G401 (cell line): ENCODE data around the gene INAFM2. TPM values are rescaled to one million over a fixed set of nuclear protein-coding genes. Genes with fewer than 3 reads are reported as not detected.

Experiments used
- DNase-seq: peaks from one replicate; pipeline ENCODE4 v3.0.0-alpha.2; 2015; ENCODE audit warnings: low spot score
- in situ Hi-C: cut with HindIII; loops from 2 replicates; pipeline ENCODE4 v1.10.0; 2016; ENCODE audit warnings: low sequenced_read_pairs, mixed read lengths
- total RNA-seq: library from RNA; depleted of rRNA; stranded (reverse); fragments of >200 nt; shearing (Covaris generic); gene quantifications from 2 replicates; pipeline ENCODE4 v1.2.3, GENCODE V29; 2014

INAFM2 gene
- total RNA-seq, 1 experiment from 2014 or later = 203 TPM

DNA sequence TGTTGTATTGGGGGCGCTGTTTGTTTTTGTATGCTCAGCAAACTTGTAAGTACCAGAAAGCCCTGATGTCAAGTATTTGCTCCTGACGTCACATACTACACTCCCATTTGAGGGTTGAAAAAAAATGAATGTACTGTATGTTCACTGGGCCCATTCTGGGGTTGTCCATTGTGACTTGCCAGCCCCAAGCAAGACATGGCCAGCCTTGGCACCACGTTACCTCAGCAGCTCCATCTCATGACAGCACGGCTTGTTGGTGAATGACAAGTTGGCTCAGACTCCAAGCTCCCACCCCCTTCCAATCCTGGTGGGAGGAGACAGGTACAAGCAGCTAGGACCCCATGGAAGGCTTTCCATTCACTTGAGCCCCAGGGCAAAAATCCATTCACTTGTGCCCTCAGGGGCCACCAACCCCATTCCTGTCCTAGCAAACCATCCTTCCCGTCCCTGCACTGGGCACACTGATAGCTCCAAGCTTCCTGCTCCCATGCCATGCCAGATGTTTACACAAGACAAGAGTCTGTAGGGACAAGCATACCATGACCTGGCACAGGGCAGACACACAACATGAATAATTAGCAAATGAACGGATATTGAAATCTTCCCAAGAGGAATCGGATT is 28.9 kb downstream of the INAFM2 start:
- in situ Hi-C loops = no loop called here
- no peak for DNase-seq

DNA sequence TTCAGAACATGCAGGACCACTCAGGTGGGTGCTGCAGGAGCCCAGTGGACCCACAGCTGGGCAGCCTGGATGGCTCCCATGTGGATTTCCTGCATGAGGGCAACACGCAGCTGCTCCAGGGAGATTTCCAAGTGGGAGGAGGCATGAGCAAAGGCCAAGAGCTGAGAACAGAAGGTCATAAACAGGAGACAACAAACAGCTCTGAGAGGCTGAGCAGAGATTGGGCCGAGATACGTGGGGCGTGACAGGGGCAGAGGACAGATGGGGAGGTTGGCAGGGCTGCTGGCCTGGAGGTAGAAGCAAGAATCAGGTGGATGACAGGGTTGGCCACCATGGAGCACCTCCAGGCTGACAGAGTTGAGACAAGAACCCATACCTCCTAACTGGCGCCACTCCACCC is 30.2 kb downstream of the INAFM2 start:
- DNase-seq = peak; percentile 83
- in situ Hi-C loops = no loop called here

GRCh38 chr15:40354408-40355171 is 31.1 kb downstream of the INAFM2 start:
- DNase-seq = peak; percentile 96
- in situ Hi-C loops = no loop called here

GRCh38 chr15:40355976-40356585 is 32.6 kb downstream of the INAFM2 start:
- in situ Hi-C loops = no loop called here

DNA sequence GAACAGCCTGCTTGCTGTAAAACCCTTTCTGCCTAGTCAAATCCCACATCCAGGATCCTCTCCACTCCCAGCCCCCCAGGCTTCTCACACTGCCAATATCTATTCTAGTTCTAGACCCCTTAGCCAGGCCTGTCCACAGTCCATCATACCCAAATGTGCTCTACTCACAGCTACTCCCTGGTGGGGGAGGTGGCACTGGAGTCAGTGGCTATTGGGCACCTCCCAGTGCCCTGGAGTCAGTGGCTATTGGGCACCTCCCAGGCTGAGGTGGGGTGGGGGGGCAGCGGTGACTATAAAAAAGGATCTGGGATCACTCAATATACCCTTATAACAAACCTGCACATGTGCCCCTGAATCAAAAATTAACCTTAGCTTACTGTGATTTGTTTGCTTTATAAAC is 33.8 kb downstream of the INAFM2 start:
- no peak for DNase-seq
- in situ Hi-C loops = no loop called here

More at GRCh38 chr15:40355976-40356585, 32.6 kb downstream of the INAFM2 start:
- no peak for DNase-seq

- DNase-seq = peak; percentile 90
- in situ Hi-C loops = no loop called here
These were observed 34.4 kb downstream of the INAFM2 start, which contains the start of gene DISP2 for GRCh38 chr15:40357723-40358470. Gene DISP2 (plus strand): TSS chr15:40358219. CDS start chr15:40358322, 103 bp downstream.

- DNase-seq = peak; percentile 71
- in situ Hi-C loops = no loop called here
These were observed 35.2 kb downstream of the INAFM2 start for GRCh38 chr15:40358471-40359353.

DNA sequence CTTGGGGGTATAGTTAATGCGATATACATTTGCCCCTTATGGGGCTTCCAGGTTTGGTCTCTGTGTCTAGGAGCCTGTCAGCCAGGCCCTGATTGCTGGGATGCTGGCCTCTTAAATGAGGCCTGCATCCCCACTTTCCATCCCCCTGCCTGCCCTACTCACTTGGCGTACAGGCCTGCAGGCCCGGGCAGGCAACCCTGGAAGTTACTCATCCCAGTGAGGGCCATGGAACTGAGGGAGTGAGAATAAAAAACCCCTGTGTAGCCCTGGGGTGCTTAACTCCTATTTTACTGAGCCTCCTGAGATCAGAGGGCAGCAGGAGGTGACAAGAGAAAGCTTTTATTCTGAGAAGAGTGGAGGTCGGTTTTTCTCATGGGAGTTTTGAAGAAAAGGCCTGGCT is 36.5 kb downstream of the INAFM2 start:
- in situ Hi-C loops = no loop called here
- DNase-seq = no peak

DNA sequence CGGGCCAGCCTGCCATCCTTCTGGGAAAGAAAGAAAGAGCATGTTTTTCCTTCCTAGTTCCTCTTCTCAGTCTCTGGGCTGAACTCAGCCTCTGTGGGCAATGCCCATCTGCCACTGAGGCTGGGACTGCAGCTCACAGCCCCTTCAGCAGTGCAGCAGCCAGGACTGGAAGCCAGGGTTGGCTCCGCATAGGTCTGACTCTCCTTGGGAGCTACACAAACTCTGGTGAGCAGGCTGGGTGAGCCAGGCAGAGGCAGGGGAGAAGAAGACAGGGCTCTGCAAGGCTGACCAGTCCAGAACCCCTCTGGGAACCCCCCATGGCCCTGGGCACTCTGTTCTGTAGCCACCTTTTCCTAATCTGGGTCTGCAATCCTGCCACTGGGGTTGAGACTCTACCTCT is 38.1 kb downstream of the INAFM2 start:
- DNase-seq = peak; percentile 70
- in situ Hi-C loops = no loop called here

GRCh38 chr15:40363611-40364010 is 40.1 kb downstream of the INAFM2 start:
- in situ Hi-C loops = no loop called here

GRCh38 chr15:40364251-40364650 is 40.8 kb downstream of the INAFM2 start:
- in situ Hi-C loops = no loop called here
- DNase-seq = no peak

More at GRCh38 chr15:40363611-40364010, 40.1 kb downstream of the INAFM2 start:
- no peak for DNase-seq

DNA sequence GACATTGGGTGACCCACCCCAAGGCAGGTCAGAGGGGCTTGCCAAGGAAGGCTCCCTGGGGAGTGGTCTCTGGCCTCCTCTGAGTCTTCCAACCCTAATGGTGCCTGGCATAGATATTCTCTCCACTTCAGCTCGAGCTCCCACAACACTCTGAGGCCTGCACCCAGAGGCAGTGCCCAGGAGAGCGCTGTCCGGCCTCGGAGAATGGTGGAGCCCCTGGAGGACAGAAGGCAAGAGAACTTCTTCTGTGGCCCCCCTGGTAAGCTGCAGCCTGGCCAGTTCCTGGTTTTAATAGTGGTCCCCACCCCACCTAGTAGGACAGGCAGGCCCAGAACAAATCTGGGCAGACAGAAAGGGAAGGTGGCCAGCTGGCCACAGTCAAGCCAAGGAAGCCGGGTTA is 41.5 kb downstream of the INAFM2 start:
- in situ Hi-C loops = no loop called here
- no peak for DNase-seq

DNA sequence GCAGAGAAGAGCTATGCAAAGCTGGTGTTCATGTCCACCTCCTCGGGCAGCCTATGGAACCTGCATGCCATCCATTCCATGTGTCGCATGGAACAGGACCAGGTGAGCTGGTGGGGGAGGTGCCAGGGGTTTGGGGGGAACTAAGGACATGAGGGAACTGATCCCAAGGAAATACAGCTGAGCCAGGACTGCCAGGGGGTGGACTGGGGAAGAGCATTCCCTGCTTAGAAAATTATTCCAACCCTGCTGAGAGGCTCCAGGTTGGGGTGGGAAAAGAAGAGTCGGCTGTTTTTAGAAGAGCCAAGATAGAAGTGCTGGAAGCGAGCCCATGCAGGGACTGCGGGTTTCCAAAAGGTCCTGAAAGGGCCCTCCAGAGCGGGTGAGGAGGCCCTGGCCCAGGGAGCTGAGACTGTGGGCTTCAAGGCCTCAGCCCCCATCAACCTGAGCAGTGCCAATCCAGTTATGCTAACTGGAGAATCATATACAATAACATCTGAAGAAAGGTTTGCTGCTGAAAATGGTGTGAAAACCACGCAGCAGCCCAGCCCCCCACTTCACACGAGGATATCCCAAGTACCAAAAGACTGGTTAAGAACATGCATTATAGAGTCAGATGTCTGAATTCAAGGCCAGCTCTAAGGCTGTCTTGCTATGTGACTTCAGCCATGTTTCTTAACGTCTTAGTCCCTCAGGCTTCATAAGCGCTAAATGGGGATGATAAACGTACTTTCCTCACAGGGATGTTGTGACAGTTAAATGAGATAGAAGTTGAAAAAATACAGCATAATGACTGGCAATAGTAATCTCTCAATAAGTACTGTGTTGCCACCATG is 42.3 kb downstream of the INAFM2 start:
- in situ Hi-C loops = no loop called here
- no peak for DNase-seq

DNA sequence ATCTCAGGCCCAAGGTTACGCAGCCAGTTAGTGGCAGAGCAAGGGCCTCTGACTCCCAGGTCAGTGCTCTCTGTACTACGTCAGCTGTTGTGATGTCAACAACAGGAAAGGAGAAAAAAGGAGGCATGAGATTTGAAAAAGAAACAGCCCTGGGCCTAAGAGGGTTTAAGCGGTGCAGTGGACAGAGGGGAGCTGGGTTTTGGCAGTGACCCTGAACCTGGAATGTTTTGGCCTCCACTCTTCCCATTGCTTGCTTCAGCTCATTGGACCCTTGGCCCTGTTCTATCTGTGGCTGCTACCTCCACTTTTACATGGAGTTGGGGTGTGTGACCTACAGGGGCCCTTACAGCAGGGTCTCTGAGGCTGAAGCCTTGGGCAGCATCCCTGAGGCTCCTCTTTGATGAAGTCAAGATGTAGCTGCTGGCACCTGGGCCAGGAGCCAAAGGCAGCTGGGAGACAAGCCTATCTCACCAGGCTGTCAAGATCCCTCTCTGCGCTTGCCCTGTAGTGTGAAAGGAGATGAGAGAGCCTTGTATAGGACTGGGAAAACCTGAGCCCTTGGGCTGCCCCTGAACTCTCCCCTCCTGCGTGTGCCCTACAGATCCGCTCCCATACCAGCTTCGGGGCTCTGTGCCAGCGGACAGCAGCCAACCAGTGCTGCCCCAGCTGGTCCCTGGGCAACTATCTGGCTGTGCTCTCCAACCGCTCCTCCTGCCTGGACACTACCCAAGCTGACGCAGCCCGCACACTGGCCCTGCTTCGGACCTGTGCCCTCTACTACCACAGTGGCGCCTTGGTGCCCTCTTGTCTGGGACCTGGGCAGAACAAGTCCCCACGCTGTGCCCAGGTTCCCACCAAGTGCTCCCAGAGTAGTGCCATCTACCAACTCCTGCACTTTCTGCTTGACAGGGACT is 43.2 kb downstream of the INAFM2 start:
- in situ Hi-C loops = no loop called here
- DNase-seq = peak; percentile 93

- in situ Hi-C loops = no loop called here
- DNase-seq = no peak
These were observed 43.8 kb downstream of the INAFM2 start for GRCh38 chr15:40367371-40367685.

DNA sequence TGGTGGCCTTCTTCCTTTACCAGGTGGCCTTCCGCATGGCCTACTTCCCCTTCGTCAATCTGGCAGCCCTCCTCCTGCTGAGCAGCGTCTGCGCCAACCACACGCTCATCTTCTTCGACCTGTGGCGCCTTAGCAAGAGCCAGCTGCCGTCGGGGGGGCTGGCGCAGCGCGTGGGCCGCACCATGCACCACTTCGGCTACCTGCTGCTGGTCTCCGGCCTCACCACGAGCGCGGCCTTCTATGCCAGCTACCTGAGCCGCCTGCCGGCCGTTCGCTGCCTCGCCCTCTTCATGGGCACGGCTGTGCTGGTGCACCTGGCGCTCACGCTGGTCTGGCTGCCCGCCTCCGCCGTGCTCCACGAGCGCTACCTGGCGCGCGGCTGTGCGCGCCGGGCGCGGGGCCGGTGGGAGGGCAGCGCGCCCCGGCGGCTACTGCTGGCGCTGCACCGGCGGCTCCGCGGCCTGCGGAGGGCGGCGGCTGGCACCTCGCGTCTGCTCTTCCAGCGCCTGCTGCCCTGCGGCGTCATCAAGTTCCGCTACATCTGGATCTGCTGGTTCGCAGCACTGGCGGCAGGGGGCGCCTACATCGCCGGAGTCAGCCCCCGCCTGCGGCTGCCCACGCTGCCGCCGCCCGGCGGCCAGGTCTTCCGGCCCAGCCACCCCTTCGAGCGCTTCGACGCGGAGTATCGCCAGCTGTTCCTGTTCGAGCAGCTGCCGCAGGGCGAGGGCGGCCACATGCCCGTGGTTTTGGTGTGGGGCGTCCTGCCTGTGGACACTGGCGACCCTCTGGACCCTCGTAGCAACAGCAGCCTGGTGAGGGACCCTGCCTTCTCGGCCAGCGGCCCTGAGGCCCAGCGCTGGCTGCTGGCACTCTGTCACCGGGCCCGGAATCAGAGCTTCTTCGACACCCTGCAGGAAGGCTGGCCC is 44.5 kb downstream of the INAFM2 start:
- in situ Hi-C loops = no loop called here
- DNase-seq = peak; percentile 84
